22Rv1 (cell line): ENCODE measurements around the gene DOCK11.

Source experiments
- ZFX ChIP-seq: fragments of 450-650 bp; IDR thresholded peaks from 2 replicates; pipeline ENCODE4 v1.6.1; 2017; ENCODE audit warnings: antibody characterized with exemption, borderline replicate concordance
- TF ChIP-seq, protein P1 (sequence below): fragments of 450-650 bp; IDR thresholded peaks from 2 replicates; pipeline ENCODE4 v1.5.1; 2017; ENCODE audit warnings: mild to moderate bottlenecking

DNA sequence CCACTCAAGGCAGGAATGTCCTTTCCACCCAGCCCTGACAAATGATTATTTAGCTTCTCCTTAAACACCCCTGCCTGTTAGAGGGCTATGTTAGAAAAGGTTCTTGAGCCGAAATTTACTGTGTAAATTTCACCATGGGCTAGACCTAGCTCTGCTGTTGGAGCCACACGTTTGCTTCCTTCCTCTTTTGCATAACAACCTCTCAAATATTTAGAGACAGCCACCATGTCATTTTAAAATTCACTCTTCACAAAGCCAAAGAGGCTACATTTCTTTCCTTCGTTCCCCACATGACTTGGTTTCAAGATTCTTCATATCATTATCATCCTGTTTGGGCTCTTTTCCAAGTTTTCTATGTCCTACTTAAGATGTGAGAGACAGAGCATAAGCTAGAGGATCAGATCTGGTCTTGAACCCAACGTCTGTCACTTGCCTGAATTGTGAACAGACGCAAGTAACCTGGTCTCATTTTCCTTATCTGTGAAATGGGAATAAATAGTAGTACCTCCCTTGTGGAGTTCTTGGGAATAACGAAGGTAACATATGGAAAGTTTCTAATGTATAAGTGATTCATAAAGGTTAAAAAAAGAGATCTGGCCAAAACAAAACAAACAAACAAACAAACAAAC, 6.7 kb downstream of the DOCK11 start:
- TF ChIP-seq, protein P1, sequence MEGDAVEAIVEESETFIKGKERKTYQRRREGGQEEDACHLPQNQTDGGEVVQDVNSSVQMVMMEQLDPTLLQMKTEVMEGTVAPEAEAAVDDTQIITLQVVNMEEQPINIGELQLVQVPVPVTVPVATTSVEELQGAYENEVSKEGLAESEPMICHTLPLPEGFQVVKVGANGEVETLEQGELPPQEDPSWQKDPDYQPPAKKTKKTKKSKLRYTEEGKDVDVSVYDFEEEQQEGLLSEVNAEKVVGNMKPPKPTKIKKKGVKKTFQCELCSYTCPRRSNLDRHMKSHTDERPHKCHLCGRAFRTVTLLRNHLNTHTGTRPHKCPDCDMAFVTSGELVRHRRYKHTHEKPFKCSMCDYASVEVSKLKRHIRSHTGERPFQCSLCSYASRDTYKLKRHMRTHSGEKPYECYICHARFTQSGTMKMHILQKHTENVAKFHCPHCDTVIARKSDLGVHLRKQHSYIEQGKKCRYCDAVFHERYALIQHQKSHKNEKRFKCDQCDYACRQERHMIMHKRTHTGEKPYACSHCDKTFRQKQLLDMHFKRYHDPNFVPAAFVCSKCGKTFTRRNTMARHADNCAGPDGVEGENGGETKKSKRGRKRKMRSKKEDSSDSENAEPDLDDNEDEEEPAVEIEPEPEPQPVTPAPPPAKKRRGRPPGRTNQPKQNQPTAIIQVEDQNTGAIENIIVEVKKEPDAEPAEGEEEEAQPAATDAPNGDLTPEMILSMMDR = no peak
- no peak for TF ChIP-seq ZFX
